Stimulated activated CD8-positive, alpha-beta memory T cell treated with anti-CD3 and anti-CD28 coated beads, Interleukin-12 subunit alpha, Interleukin-12 subunit beta, amount 100 ng/mL, for 1 hour (primary cell): Measurements from ENCODE around the gene CLEC18C.
"Not testable (repeated sequence)": the region's sequence is repeated elsewhere in the genome, so short reads cannot be mapped to it uniquely, and the experiment has no call there.

Source experiments
- DNase-seq: peaks from one replicate; pipeline ENCODE4 v3.0.0-alpha.2; 2020; ENCODE audit warnings: low read depth

Gene CLEC18C

GRCh38 chr16:70218586-70218985, 45.0 kb downstream of the CLEC18C start:
- DNase-seq = not testable (repeated sequence)

DNA sequence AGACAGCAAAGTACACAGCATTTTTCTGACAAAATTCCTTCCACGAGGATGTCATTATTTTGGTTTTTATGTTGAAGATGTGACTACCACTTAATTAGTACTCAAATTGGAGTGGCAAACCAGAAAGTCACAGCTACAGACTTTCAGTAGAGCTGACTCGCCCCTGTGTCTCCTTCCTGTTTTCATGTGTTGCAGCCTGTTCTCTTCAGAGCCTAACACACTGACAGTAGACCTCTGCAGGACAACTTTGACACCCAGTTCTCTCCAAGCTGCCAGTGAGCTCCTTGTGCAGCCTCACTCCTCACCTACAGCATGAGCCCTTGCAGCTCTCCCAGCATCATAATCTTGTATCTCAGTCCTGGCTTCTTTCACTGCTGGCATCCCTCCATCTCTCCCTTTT, 49.0 kb downstream of the CLEC18C start:
- DNase-seq = not testable (repeated sequence)

DNA sequence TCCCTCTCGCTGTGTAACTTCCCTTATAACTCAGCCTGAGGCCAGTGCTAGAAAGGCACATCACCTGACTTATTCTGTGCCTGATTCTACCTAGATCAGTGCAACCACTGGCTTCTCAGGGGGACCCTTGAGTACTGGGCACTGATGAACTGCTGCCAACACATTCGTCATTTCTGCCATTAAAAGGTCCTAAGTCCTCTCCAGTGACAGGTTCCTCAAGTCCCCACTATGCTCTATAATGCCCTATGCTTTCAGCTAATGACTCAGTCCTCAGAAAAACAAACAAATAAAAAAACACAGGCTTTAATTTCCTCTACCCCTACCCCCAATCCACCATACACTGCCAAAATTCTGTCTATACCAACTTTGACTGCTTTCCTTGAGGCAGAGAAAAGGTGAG, 49.6 kb downstream of the CLEC18C start:
- not testable (repeated sequence) for DNase-seq

DNA sequence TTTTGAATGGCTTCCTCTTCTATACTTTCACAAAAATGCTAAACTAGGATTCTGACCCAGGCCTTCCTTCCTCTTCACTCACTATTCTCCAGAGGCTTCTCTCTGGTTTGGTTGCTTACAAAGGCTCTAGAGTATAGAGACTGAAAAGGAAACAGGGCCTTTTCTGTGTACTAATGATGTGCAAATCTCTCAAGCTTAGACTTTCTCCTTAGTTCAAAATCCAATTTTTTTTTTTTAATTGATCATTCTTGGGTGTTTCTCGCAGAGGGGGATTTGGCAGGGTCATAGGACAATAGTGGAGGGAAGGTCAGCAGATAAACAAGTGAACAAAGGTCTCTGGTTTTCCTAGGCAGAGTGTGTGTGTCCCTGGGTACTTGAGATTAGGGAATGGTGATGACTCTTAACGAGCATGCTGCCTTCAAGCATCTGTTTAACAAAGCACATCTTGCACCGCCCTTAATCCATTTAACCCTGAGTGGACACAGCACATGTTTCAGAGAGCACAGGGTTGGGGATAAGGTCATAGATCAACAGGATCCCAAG, 50.5 kb downstream of the CLEC18C start:
- not testable (repeated sequence) for DNase-seq

DNA sequence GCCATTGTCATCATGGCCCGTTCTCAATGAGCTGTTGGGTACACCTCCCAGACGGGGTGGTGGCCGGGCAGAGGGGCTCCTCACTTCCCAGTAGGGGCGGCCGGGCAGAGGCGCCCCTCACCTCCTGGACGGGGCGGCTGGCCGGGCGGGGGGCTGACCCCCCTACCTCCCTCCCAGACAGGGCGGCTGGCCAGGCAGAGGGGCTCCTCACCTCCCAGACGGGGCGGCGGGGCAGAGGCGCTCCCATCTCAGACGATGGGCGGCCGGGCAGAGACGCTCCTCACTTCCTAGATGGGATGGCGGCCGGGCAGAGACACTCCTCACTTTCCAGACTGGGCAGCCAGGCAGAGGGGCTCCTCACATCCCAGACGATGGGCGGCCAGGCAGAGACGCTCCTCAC, 51.1 kb downstream of the CLEC18C start:
- not testable (repeated sequence) for DNase-seq

DNA sequence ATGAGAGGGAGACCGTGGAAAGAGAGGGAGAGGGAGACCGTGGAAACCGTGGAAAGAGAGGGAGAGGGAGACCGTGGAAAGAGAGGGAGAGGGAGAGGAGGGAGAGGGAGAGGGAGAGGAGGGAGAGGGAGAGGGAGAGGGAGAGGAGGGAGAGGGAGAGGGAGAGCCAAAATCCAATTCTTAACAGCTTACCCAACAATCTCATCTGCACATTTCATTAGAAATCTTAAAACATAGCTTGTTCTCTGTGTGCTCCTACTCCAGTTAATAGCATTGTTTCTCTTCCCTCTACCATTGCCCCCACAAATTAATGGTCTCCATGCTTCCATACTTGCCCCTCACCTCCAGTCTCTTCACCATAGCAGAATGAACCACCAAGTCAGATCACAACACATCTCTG, 51.8 kb downstream of the CLEC18C start:
- not testable (repeated sequence) for DNase-seq

DNA sequence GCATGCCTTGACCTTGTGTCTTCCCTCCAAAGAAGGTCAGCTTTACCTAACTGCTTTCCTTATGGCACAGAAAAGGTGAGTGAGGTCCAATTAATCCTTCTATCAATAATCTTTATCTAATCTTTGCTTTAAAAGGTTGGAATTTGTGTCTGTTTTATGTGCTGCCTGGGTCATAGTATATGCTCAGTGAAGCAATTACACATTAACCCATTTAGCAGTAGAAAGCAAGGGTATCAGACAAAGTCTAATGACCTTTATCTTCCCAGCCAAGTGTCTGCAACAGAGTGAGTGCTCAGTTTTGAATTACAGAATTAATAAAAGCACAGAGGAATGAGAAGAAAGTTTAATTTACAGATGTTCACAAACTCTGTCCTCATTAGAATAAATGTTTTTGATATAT, 52.4 kb downstream of the CLEC18C start:
- DNase-seq = not testable (repeated sequence)

GRCh38 chr16:70231831-70232230, 58.2 kb downstream of the CLEC18C start:
- DNase-seq = not testable (repeated sequence)
